NT2/D1 (cell line): ENCODE data around the gene DNM3.

Experiments
- SUZ12 ChIP-seq: IDR thresholded peaks from 2 replicates; pipeline ENCODE4 v1.6.1; 2011; ENCODE audit not compliant: insufficient read length, insufficient read depth; ENCODE audit errors: extremely low read depth
- YY1 ChIP-seq: IDR thresholded peaks from 2 replicates; pipeline ENCODE4 v1.6.1; 2011; ENCODE audit not compliant: insufficient read length, insufficient read depth
- ZNF274 ChIP-seq: IDR thresholded peaks from 2 replicates; pipeline ENCODE4 v1.6.1; 2011; ENCODE audit warnings: mild to moderate bottlenecking, low read depth, low read length

- TF ChIP-seq ZNF274 (no peak), YY1 (no peak), SUZ12 (no peak)
Observed at GRCh38 chr1:171869097-171869496, 27.8 kb downstream of the DNM3 start.
